NCI-H524 treated with DMSO at 0.1 percent for 48 hours (cell line): ENCODE data around the gene AKAP12.
A peak's percentile ranks its signal among the peaks of the same experiment; 100 is the strongest.
"Not testable (repeated sequence)": the region's sequence is repeated elsewhere in the genome, so short reads cannot be mapped to it uniquely, and the experiment has no call there.

Experiments used
- DNase-seq: peaks from one replicate; lab custom pipeline; 2025; lab: John Stamatoyannopoulos, UW

Gene AKAP12

DNA sequence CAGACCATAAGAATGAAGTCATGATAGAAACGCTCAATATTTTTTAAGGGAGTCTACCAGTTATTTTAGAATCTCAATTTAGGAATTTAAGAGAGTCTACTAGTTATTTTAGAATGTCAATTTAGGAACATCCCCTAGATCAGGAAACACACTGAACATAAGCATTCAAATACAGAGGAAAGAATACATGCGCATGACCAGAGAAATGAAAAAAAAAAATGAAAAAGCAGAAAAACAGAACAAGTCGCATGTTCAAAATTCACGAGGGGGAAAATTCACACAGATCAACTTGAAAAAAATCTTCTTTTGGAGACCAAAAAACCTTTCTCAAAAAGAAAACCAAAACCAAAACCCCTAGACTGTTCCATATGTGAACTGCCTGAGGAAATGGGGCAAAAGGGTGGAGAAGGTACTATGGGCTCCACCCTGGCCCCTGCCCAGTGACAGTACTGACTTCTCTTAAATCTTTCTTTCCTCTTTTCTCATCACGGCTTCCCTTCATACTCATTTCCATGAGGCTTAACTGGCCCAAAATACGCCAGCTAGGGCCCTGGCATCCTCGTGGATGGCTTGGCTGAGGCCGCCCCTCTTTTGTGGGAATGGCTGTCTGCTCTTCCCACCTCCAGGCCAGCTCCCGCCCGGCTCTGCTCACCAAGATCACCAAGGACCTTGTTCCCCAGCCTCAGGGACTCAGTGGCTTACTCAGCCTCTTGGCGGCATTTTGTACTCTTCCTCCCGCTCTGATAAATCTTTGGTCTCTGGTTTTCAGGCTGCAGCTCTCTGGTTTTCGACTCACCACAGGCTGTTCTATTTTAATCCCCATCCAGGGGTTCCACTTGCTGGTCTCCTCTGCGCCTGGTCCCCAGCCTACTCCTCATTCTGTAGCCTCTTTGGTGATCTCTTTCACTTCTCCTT is 140.4 kb downstream of the AKAP12 start:
- DNase-seq, result no peak

GRCh38 chr6:151380848-151381205 is 141.1 kb downstream of the AKAP12 start:
- no peak for DNase-seq

DNA sequence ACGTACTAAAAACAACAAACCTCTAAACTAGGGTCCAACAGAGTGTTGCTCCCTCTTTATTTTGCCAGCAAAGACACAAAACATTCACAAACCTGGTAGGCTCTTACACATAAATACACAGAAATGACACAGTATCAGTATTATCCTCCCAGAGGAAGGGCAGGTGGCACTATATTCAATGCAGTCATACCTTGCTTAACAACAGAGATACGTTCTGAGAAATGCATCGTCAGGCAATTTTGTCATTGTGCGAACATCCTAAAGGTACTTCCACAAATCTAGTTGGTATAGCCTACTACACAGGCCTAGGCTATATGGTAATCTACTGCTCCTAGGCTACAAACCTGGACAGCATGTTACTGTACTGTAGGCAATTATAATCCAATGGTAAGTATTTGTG is 142.0 kb downstream of the AKAP12 start:
- no peak for DNase-seq

- DNase-seq, result not testable (repeated sequence)
Measured at GRCh38 chr6:151382631-151383030, 142.9 kb downstream of the AKAP12 start.

DNA sequence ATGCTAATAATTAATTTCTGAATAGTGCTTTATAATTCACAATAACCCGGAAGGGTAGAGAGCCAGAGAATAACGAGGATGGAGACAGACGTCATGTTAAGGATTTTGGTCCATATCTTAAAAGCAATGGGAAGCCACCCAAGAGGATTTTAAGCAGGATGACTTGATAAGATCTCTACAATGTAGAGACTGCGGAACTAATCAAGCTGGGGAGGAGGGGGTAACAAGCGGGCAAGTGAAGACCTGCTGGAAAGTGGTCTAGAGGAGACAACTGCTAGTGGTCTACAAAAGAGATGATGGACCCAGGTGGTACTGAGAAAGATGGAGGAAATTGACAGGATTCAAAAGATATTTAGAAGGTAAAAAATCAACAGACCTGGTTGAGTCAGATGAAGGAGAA is 144.4 kb downstream of the AKAP12 start:
- no peak for DNase-seq

DNA sequence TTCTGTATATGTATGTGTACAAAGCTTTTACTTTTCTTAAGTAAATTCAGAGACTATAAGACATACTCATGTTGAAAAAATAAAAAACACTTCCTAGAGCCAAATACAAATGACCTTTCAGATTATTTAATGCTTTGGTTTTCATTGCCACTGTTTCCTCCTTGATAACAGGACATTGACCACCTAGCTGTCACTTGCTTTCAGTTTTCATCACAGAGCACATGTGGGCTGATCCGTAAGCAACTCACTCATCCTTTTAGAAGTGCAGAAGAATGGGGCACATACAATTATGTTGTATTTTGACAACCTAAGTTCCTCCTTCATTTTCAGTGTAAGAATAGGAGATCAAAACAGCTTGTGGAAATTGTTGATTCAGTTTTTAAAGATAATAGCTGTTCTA is 145.4 kb downstream of the AKAP12 start:
- no peak for DNase-seq

DNA sequence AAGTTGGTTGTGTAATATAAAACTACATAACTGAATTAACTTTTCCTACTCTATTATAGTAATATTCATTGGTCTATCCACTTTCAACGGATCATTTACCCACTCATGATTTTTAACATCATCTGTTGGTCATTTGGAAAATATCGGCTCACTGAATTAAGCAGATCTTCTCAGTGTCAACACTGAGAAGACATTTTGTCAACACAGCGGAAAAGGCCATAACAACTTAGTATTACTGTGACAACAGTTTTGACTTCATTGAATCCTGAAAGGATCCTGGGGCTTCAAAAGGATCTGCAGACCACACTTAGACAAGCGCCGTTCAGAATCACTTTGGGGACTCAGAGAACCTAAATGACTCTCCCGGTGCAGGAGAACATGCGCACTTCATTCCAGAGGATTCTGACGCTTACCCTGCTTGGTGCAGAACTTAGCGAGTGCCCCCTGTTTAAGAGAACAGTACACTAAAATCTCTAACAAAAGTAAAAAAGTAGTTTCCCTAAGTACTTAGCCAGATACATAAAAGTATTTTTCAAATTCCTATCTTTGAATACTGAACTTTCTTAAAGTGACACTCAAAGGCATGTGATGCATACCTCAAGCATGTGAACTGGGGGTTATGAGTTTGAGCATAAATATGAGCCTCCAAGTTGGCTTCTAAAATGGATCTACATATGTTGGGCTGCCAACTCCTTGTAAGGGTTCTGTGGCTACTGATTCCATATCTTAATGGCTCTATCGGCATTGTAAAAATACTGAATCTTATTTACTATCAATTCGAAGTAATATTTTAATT is 147.6 kb downstream of the AKAP12 start:
- DNase-seq, result no peak

DNA sequence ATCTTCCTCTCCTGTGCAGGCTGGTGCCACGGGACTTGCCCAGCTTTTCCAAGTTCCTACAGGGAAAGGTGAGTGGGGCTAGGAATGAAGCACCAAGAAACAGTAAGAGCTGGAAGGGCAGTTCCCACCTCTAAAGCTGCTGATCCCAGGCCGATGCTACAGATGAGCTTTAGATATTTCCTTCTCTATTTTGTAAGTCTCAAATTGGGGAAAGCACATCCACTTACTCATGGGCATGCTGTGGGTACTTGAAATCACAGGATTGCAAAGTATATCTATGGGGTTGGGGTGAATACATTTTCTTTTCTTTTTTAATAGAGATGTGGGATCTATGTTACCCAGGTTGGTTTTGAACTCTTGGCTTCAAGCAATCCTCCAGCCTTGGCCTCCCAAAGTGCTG is 148.5 kb downstream of the AKAP12 start:
- no peak for DNase-seq

DNA sequence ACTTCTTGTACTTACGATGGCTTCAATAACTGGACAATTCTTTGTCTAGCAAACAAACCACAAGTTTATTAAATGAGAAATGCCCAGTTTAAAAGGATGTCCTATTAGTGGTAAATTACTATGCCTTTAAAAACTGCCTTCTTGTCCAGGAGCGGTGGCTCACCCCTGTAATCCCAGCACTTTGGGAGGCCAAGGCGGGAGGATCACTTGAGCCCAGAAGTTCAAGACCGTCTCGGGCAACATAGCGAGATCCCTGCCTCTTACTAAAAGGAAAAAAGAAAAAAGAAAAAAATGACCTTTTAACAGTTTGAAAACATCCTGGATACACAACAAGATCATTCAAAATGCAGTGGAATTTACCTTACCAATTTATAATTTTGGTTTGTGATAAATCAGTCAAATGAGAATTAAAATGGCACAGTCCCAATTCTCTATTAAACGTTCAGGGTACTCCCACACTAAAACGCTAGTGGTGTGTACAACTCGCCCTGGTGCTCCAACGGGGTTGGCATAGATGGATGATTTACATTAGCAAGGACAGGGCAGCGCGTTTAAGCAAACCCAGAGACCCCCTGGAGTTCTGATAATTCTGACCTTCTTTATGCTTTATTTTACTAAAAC is 149.3 kb downstream of the AKAP12 start:
- DNase-seq, result no peak

- DNase-seq, result peak; percentile 46
Measured at GRCh38 chr6:151389618-151390275, 150.0 kb downstream of the AKAP12 start.

DNA sequence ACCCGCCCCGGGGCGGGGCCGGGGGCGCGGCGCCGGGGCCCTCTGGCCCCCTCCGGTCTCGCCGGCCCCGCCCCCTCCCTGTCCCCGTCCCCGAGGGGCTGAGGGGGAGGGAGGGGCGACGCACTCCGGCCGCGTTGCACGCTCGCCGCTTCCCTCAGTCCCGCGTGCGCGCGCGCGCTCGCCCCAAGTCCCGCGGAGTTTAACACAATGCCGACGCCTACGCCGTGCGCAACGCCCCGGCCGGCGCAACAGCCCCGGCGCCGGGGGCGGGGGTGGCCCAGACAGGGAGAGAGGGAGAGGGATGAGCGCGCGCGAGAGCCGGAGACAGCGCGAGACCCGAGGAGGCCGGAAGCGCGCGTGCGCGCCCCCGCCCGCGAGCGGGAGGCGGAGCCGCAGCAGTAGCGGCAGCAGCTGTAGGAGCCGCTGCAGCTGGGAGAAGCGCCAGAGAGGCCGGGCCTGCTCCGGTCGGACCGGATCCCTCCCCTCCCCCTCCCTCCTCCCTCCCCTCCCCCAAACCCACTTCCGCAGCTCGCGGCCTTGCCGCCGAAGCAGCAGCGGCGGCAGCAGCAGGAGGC is 150.6 kb downstream of the AKAP12 start:
- peak; percentile 93 for DNase-seq

DNA sequence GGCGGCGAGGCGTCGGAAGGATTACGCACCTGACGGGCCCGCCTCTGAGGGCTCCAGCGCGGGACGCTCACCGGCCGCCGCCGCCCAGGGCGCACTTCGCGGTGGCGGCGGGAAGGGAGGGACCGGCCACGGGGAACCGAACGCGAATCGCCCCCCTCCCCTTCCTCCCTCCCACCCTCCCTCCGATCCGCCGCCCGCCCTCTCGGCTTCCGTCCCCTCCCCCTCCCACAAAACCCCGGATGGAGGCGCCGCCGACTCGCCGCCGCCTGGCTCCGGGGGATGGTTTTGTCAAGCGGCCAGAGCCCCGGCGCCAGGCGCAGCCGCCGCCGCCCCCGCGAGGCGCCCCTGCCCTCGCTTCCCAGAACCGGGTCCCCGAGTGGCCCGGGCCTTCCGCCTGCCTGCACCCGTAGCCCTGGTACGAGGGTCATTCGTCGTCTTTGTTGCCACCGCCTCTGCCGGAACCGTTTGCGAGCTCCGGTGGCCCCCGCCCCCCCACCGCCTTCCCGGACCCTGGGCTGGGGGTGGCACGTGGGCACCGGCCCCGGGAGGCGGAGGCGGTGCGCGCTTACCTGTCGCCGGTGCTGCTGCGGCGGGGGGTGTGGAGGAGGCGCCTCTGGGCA is 151.2 kb downstream of the AKAP12 start:
- no peak for DNase-seq

- peak; percentile 27 for DNase-seq
Measured at GRCh38 chr6:151391471-151392413, 152.0 kb downstream of the AKAP12 start, which contains the start of gene ZBTB2. Gene ZBTB2 (minus strand): TSS chr6:151391559. CDS start chr6:151373637, 17,922 bp downstream.

DNA sequence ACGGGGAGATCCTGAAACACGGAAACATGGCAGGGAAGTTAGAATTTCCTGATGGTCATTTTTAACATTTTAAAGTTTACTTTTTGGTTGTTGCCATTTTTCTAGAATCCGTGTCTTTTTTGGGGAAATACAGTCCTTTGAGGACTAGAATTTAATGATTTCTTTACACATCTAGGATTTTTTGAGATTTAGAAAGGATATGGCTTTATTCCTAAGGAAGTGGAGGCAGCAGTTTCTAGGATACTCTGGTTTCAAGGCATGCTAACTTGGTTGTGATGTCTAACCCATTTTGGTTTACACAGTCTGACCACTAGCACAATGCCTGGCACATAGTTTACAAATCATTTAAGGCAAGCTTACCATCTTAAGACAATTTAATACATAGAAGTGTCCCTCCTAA is 152.7 kb downstream of the AKAP12 start:
- no peak for DNase-seq

GRCh38 chr6:151393410-151393809 is 153.6 kb downstream of the AKAP12 start:
- no peak for DNase-seq

DNA sequence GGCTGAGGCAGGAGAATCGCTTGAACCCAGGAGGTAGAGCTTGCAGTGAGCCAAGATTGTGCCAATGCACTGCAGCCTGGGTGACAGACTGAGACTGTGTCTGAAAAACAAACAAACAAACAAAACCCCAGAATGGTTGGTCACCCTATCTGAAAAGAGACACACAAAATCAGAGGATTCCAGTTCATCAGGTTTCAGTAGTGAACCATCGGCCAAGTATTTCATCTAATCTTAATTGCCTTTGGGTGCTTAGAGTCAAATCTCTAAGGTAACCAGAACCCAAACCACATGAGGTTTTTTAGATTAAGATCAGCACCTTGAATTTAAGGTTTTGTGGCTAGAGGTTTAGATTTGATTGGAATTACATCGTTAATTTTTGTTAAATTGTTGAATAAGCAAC is 159.9 kb downstream of the AKAP12 start:
- DNase-seq, result no peak

DNA sequence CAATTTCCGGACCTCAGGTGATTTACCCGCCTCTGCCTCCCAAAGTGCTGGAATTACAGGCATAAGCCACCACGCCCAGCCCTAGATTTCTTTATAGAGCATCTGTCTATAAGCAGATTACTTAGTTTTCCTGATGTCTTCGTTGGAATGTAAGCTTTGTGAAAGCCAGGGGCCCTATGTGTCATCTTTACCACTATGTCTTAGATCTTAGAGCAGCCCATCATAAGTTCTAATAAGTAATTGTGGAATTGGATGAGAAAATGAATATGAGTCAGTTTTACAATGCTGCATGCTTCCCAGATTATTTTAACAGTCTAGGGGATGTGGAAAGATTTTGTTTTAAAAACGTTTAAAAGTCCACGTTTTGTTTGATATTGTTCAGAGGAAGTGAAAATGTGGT is 160.7 kb downstream of the AKAP12 start:
- no peak for DNase-seq

DNA sequence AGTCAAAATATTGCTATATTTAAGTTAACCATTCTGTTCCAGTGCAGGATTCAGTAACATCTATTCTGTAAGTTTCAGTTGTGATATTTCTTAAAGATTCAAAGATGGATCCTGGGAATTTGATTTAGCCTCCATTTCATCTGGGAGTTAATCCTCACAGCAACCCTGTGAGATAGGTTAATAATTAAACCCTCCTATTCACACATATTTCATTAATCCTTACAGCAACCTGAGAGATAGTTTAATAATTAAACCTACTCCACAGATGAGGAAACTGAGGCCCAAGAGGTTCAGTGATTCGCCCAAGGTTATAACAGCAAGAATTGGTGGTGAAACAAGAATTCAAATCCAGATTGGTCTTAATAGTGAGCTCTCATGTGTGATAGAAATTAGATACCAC is 162.5 kb downstream of the AKAP12 start:
- no peak for DNase-seq

DNA sequence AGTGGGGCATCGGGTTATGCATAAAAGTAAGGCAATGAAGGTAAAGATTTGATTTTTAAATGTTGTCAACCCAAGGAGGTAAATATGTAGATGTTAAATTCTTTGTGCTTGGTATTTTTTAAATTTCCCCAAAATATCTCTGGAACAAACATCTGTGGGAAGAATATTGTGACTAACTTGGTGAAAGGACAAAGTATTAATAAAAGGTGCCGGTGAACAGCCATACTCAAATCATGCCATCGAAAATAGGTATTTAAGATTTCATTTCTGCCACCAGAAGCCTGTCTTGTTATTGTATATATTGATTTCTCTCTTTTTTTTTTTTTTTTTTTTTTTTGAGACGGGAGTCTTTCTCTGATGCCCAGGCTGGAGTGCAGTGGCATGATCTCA is 164.1 kb downstream of the AKAP12 start:
- DNase-seq, result no peak
